ENCODE data around the gene RFPL3.

RFPL3 gene

GRCh38 chr22:32338757-32339156 is 18.9 kb upstream of the RFPL3 start:
- TF ChIP-seq CTCF (IDR thresholded peaks at IDR 0.05; ENCODE audit: extremely low read depth, insufficient read depth, missing control alignments): no peak
- in situ Hi-C loops (cut with MboI; ENCODE audit: low pct_unique_long_range_greater_than_20kb, low sequenced_read_pairs, unreplicated experiment): no loop called here
- DNase-seq (ENCODE audit: low spot score): no peak

- no peak for DNase-seq (ENCODE audit: low spot score)
- in situ Hi-C loops (cut with MboI; ENCODE audit: low pct_unique_long_range_greater_than_20kb, low sequenced_read_pairs, unreplicated experiment): no loop called here
- TF ChIP-seq CTCF (IDR thresholded peaks at IDR 0.05; ENCODE audit: extremely low read depth, insufficient read depth, missing control alignments): no peak
Measured at GRCh38 chr22:32339190-32340012, 18.3 kb upstream of the RFPL3 start.

- TF ChIP-seq CTCF (IDR thresholded peaks at IDR 0.05; ENCODE audit: extremely low read depth, insufficient read depth, missing control alignments): no peak
- in situ Hi-C loops (cut with MboI; ENCODE audit: low pct_unique_long_range_greater_than_20kb, low sequenced_read_pairs, unreplicated experiment): no loop called here
- no peak for DNase-seq (ENCODE audit: low spot score)
Measured at GRCh38 chr22:32340411-32340810, 17.3 kb upstream of the RFPL3 start.

- DNase-seq (ENCODE audit: low spot score): no peak
- in situ Hi-C loops (cut with MboI; ENCODE audit: low pct_unique_long_range_greater_than_20kb, low sequenced_read_pairs, unreplicated experiment): no loop called here
- no peak for TF ChIP-seq CTCF (IDR thresholded peaks at IDR 0.05; ENCODE audit: extremely low read depth, insufficient read depth, missing control alignments)
Measured at GRCh38 chr22:32341122-32341740, 16.4 kb upstream of the RFPL3 start.

- DNase-seq (ENCODE audit: low spot score): no peak
- in situ Hi-C loops (cut with MboI; ENCODE audit: low pct_unique_long_range_greater_than_20kb, low sequenced_read_pairs, unreplicated experiment): no loop called here
- TF ChIP-seq CTCF (IDR thresholded peaks at IDR 0.05; ENCODE audit: extremely low read depth, insufficient read depth, missing control alignments): no peak
Measured at GRCh38 chr22:32342977-32343376, 14.7 kb upstream of the RFPL3 start.

GRCh38 chr22:32343941-32344340 is 13.7 kb upstream of the RFPL3 start:
- in situ Hi-C loops (cut with MboI; ENCODE audit: low pct_unique_long_range_greater_than_20kb, low sequenced_read_pairs, unreplicated experiment): no loop called here
- TF ChIP-seq CTCF (IDR thresholded peaks at IDR 0.05; ENCODE audit: extremely low read depth, insufficient read depth, missing control alignments): no peak
- DNase-seq (ENCODE audit: low spot score): no peak

All from GM13977 (cell line).